ENCODE results near the gene ZC2HC1B.
"Not testable (repeated sequence)": the region's sequence is repeated elsewhere in the genome, so short reads cannot be mapped to it uniquely, and the experiment has no call there.

The ZC2HC1B gene

DNA sequence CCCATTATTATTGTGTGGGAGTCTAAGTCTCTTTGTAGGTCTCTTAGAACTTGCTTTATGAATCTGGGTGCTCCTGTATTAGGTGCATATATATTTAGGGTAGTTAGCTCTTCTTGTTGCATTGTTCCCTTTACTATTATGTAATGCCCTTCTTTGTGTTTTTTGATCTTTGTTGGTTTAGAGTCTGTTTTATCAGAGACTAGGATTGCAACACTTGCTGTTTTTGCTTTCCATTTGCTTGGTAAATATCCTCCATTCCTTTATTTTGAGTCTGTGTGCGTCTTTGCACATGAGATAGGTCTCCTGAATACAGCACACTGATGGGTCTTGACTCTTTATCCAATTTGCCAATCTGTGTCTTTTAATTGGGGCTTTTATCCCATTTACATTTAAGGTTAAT is 9.2 kb upstream of the ZC2HC1B start:
- not testable (repeated sequence) for H3K4me3 Mint-ChIP-seq, H3K27me3 Mint-ChIP-seq, H3K9me3 Mint-ChIP-seq
- H3K36me3 Mint-ChIP-seq, result peaks cover 82% of the 10 kb centered on the region
- H3K4me1 Mint-ChIP-seq, result peaks cover 52% of the 10 kb centered on the region
- peak overlapping the region; percentile 30 for H3K27ac Mint-ChIP-seq

GRCh38 chr6:143856762-143857161 is 7.5 kb upstream of the ZC2HC1B start:
- not testable (repeated sequence) for H3K27me3 Mint-ChIP-seq, H3K4me3 Mint-ChIP-seq, H3K27ac Mint-ChIP-seq, H3K9me3 Mint-ChIP-seq
- Mint-ChIP-seq H3K36me3 (peaks cover 77% of the 10 kb centered on the region), H3K4me1 (peaks cover 43% of the 10 kb centered on the region)

GRCh38 chr6:143857651-143858050 is 6.6 kb upstream of the ZC2HC1B start:
- H3K36me3 Mint-ChIP-seq, result peaks cover 68% of the 10 kb centered on the region
- no peak overlapping the region for H3K27ac Mint-ChIP-seq
- H3K27me3 Mint-ChIP-seq, result no peaks in the 10 kb centered on the region
- H3K4me1 Mint-ChIP-seq, result peaks cover 34% of the 10 kb centered on the region
- H3K9me3 Mint-ChIP-seq, result peaks cover 6% of the 10 kb centered on the region
- no peak overlapping the region for H3K4me3 Mint-ChIP-seq

DNA sequence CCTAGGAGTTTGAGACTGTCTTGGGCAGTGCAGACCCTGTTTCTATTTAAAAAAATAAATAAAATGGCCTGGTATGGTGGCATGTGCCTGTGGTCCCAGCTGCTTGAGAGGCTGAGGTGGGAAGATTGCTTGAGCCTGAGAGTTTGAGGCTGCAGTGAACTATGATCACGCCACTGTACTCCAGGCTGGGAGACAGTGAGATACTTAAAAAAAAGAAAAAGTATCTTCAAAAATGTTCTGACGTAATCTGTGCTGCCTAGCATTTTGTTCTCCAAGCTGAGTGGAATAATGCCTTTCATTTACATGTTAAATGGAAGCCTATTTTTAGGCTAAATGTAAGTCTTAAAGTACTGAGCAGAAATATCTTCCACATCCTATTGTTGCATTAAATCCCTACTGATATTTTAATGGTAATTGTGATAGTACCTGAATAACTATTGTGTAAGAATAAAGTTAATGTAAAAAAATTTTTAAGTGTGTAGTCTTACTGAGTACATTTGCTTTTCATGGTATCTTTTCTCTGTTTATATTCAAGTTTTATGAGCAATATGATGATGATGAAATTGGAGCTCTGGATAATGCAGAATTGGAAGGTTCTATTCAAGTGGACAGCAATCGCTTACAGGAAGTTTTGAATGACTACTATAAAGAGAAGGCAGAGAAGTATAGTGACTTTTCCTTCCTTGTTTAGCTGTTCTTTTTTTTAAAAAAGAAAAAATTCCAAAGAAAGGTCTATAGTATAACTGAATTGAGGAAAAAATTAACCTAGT is 4.2 kb upstream of the ZC2HC1B start:
- no peak overlapping the region for H3K27ac Mint-ChIP-seq
- peaks cover 56% of the 10 kb centered on the region for H3K36me3 Mint-ChIP-seq
- no peak overlapping the region for H3K4me3 Mint-ChIP-seq
- H3K4me1 Mint-ChIP-seq, result peaks cover 11% of the 10 kb centered on the region
- H3K9me3 Mint-ChIP-seq, result peaks cover 6% of the 10 kb centered on the region
- no peaks in the 10 kb centered on the region for H3K27me3 Mint-ChIP-seq

GRCh38 chr6:143863771-143864170 is 503 bp upstream of the ZC2HC1B start:
- Mint-ChIP-seq H3K9me3 (peaks cover 5% of the 10 kb centered on the region), H3K4me3 (no peak overlapping the region), H3K36me3 (peaks cover 32% of the 10 kb centered on the region), H3K27ac (no peak overlapping the region), H3K27me3 (no peaks in the 10 kb centered on the region), H3K4me1 (no peaks in the 10 kb centered on the region)

- Mint-ChIP-seq H3K27me3 (no peaks in the 10 kb centered on the region), H3K36me3 (peaks cover 20% of the 10 kb centered on the region), H3K4me1 (no peaks in the 10 kb centered on the region), H3K9me3 (peaks cover 5% of the 10 kb centered on the region), H3K4me3 (no peak overlapping the region), H3K27ac (no peak overlapping the region)
Observed at GRCh38 chr6:143867236-143867635, 3.0 kb downstream of the ZC2HC1B start.

DNA sequence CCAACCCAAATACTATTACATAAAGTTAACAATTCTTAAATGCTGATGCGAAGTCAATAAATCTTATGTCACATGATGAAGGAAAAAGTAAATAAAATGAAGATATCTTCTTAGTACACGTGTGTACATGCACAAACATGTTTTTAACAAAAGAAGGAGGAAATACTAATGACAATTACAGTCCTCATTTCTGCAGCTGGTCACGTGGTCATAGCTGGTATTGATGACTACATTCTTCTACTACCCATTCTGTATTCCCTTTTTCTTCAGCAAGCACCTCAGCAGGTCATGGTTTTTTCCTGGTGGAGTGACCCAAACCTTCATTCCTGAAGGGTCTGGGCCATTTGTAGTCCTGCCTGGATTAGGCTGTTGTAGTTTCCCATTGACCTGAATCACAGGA is 4.5 kb downstream of the ZC2HC1B start:
- not testable (repeated sequence) for H3K27me3 Mint-ChIP-seq, H3K4me1 Mint-ChIP-seq, H3K9me3 Mint-ChIP-seq, H3K27ac Mint-ChIP-seq, H3K4me3 Mint-ChIP-seq
- peaks cover 14% of the 10 kb centered on the region for H3K36me3 Mint-ChIP-seq

DNA sequence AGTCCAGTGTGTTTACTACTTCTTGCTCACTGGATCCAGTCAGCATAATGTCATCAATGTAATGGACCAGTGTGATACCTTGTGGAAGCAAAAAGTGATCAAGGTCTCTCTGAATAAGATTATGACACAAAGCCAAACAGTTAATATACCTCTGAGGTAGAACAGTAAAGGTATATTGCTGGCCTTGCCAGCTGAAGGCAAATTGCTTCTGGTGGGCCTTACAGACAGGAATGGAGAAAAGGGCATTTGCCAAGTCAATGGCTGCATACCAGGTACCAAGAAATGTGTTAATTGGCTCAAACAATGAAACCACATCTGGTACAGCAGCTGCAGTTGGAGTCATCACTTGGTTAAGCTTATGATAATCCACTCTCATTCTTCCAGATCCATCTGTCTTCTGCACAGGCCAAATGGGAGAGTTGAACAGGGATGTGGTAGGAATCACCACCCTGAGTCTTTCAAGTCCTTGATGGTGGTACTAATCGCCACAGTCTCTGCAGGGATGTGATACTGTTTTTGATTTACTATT is 7.0 kb downstream of the ZC2HC1B start:
- not testable (repeated sequence) for H3K36me3 Mint-ChIP-seq, H3K27ac Mint-ChIP-seq, H3K4me3 Mint-ChIP-seq

GRCh38 chr6:143872201-143872600 is 7.9 kb downstream of the ZC2HC1B start:
- Mint-ChIP-seq H3K27me3 (no peaks in the 10 kb centered on the region), H3K9me3 (peaks cover 11% of the 10 kb centered on the region), H3K36me3 (peaks cover 4% of the 10 kb centered on the region), H3K27ac (no peak overlapping the region), H3K4me3 (no peak overlapping the region), H3K4me1 (no peaks in the 10 kb centered on the region)

More for the DNA sequence above, 7.0 kb downstream of the ZC2HC1B start:
- not testable (repeated sequence) for H3K4me1 Mint-ChIP-seq, H3K27me3 Mint-ChIP-seq
- H3K9me3 Mint-ChIP-seq, result peaks cover 11% of the 10 kb centered on the region

GRCh38 chr6:143873600-143873999 is 9.3 kb downstream of the ZC2HC1B start:
- H3K4me1 Mint-ChIP-seq, H3K27me3 Mint-ChIP-seq, H3K36me3 Mint-ChIP-seq, H3K27ac Mint-ChIP-seq, H3K4me3 Mint-ChIP-seq: not testable (repeated sequence)
- peaks cover 12% of the 10 kb centered on the region for H3K9me3 Mint-ChIP-seq

DNA sequence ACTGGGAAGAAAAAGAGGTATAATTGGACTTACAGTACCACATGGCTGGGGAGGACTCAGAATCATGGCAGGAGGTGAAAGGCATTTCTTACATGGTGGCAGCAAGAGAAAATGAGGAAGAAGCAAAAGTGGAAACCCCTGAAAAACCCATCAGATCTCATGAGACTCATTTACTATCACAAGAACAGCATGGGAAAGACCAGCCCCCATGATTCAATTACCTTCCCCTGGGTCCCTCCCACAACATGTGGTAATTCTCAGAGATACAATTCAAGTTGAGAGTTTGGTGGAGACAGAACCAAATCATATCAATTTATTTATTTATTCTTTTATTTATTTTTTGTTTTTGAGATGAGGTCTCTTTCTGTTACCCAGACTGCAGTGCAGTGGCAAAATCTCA is 10.2 kb downstream of the ZC2HC1B start:
- not testable (repeated sequence) for H3K27ac Mint-ChIP-seq, H3K36me3 Mint-ChIP-seq, H3K4me3 Mint-ChIP-seq, H3K27me3 Mint-ChIP-seq, H3K4me1 Mint-ChIP-seq
- H3K9me3 Mint-ChIP-seq, result peaks cover 14% of the 10 kb centered on the region

GRCh38 chr6:143877584-143878271 is 13.5 kb downstream of the ZC2HC1B start:
- H3K27ac Mint-ChIP-seq, result no peak overlapping the region
- H3K36me3 Mint-ChIP-seq, result peaks cover 5% of the 10 kb centered on the region
- H3K4me1 Mint-ChIP-seq, result no peaks in the 10 kb centered on the region

DNA sequence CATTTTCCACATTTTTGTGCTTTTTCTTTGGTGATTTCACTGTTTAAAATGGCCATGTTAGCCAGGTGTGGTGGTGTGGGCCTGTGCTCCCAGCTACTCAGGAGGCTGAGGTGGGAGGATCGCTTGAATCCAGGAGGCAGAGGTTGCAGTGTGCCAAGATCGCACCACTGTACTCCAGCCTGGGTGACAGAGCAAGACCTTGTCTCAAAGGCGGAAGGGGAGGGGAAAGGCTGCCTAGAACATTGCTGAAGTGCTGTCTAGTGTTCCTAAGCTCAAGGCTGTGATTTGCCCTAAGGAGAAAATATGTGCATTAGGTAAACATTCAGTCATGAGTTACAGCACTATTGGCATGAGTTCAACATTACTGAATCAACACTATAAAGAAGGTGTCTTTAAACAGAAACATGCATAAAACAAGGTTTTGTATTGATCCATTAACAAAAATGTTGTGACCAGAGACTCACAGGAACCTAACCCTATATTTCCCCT is 14.0 kb downstream of the ZC2HC1B start:
- Mint-ChIP-seq H3K4me3 (no peak overlapping the region), H3K9me3 (peaks cover 14% of the 10 kb centered on the region), H3K36me3 (peaks cover 5% of the 10 kb centered on the region), H3K27ac (no peak overlapping the region), H3K27me3 (no peaks in the 10 kb centered on the region), H3K4me1 (no peaks in the 10 kb centered on the region)

More at GRCh38 chr6:143877584-143878271, 13.5 kb downstream of the ZC2HC1B start:
- no peaks in the 10 kb centered on the region for H3K27me3 Mint-ChIP-seq
- peaks cover 14% of the 10 kb centered on the region for H3K9me3 Mint-ChIP-seq
- H3K4me3 Mint-ChIP-seq, result no peak overlapping the region

GRCh38 chr6:143880412-143880811 is 16.1 kb downstream of the ZC2HC1B start:
- Mint-ChIP-seq H3K4me3 (no peak overlapping the region), H3K36me3 (peaks cover 4% of the 10 kb centered on the region), H3K9me3 (peaks cover 8% of the 10 kb centered on the region), H3K27me3 (no peaks in the 10 kb centered on the region), H3K4me1 (no peaks in the 10 kb centered on the region), H3K27ac (no peak overlapping the region)

- no peaks in the 10 kb centered on the region for H3K27me3 Mint-ChIP-seq
Observed at GRCh38 chr6:143882401-143882930, 18.2 kb downstream of the ZC2HC1B start.

More at GRCh38 chr6:143882401-143882930, 18.2 kb downstream of the ZC2HC1B start:
- Mint-ChIP-seq H3K4me1 (no peaks in the 10 kb centered on the region), H3K27ac (no peak overlapping the region), H3K36me3 (peaks cover 3% of the 10 kb centered on the region), H3K4me3 (no peak overlapping the region), H3K9me3 (peaks cover 8% of the 10 kb centered on the region)

Measured in activated naive CD4-positive, alpha-beta T cell treated with anti-CD3 and anti-CD28 coated beads, Interleukin-2, amount 50 U/mL, for 24 hours (primary cell).